AG04450 (cell line): ENCODE data around the gene UBE2R2. TPM values are rescaled to one million over a fixed set of nuclear protein-coding genes. Genes with fewer than 3 reads are reported as not detected.
"Not testable (repeated sequence)": the region's sequence is repeated elsewhere in the genome, so short reads cannot be mapped to it uniquely, and the experiment has no call there.

Source experiments
- CTCF ChIA-PET: fragments of 300-600, 350-600 bp; formaldehyde crosslinking; extraction: SDS; loops from one replicate; lab custom pipeline; 2022; ENCODE audit warnings: antibody characterized with exemption, inconsistent platforms; lab: Charles Lee
- POLR2A ChIA-PET: fragments of 350-600 bp; formaldehyde crosslinking; extraction: SDS; loops from one replicate; lab custom pipeline; 2021; ENCODE audit warnings: antibody characterized with exemption, inconsistent platforms; lab: Yijun Ruan, JAX
- DNase-seq: peaks from one replicate; pipeline ENCODE4 v3.0.0-alpha.2; 2011; ENCODE audit warnings: low read depth, low spot score
- H3K27ac ChIP-seq: one replicate; pipeline ENCODE4 v1.5.1; 2012; ENCODE audit warnings: low read depth, low read length, control low read depth
- H3K27me3 ChIP-seq: one replicate; pipeline ENCODE4 v1.6.0; 2012; ENCODE audit warnings: low read length; ENCODE audit not compliant: control insufficient read depth, insufficient read depth
- H3K4me3 ChIP-seq: 2 replicates; pipeline ENCODE4 v1.5.1; 2011; ENCODE audit warnings: mild to moderate bottlenecking, low read depth, low read length, control low read depth
- H3K9me3 ChIP-seq: 2 replicates; pipeline ENCODE4 v1.5.1; 2012; ENCODE audit warnings: low read length; ENCODE audit not compliant: control insufficient read depth, insufficient read depth
- polyA plus RNA-seq: library from polyadenylated mRNA; depleted of rRNA; stranded (reverse); fragments of >200 nt; gene quantifications from 2 replicates; pipeline ENCODE4 v1.2.3, GENCODE V29; 2011; rRNA removed
- small RNA-seq: library from RNA; depleted of rRNA; stranded (forward); fragments of <200 nt; gene quantifications from one replicate; pipeline ENCODE3, GENCODE V24; 2012; ENCODE audit warnings: low read depth; ENCODE audit not compliant: insufficient read length
- TF ChIP-seq, protein P1 (sequence below): IDR thresholded peaks from 2 replicates; pipeline ENCODE4 v1.5.1; 2011; ENCODE audit warnings: low read depth, low read length, control low read depth, inconsistent platforms

The UBE2R2 gene
- polyA plus RNA-seq, 1 experiment: 42.2 TPM

DNA sequence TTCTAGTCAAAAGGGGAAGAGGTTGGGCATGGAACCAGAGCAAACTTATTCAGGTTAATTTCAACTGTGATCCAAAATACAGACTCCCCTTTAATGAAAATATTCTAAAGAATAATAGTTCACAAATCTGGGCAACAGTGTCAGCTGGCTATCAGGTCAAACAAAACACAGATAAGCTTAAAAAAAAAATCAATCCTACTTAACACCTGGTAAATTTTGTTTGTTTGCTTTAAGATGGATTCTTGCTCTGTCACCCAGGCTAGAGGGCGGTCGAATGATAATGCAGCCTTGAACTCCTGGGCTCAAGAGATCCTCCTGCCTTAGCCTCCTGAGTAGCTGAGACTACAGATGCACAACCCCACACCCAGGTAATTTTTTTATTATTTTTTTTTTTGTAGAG is 142.8 kb downstream of the UBE2R2 start:
- Histone ChIP-seq H3K27ac (no peak overlapping the region), H3K27me3 (no peaks in the 10 kb centered on the region), H3K9me3 (no peaks in the 10 kb centered on the region), H3K4me3 (no peak overlapping the region)
- ChIA-PET POLR2A (no interaction called here), CTCF (interaction anchor here (0.5 kb wide), 1 partner anchor 222 kb away, joined by 4 read pairs; no protein-coding TSS in a partner anchor)
- TF ChIP-seq, protein P1, sequence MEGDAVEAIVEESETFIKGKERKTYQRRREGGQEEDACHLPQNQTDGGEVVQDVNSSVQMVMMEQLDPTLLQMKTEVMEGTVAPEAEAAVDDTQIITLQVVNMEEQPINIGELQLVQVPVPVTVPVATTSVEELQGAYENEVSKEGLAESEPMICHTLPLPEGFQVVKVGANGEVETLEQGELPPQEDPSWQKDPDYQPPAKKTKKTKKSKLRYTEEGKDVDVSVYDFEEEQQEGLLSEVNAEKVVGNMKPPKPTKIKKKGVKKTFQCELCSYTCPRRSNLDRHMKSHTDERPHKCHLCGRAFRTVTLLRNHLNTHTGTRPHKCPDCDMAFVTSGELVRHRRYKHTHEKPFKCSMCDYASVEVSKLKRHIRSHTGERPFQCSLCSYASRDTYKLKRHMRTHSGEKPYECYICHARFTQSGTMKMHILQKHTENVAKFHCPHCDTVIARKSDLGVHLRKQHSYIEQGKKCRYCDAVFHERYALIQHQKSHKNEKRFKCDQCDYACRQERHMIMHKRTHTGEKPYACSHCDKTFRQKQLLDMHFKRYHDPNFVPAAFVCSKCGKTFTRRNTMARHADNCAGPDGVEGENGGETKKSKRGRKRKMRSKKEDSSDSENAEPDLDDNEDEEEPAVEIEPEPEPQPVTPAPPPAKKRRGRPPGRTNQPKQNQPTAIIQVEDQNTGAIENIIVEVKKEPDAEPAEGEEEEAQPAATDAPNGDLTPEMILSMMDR: no peak
- DNase-seq: no peak

DNA sequence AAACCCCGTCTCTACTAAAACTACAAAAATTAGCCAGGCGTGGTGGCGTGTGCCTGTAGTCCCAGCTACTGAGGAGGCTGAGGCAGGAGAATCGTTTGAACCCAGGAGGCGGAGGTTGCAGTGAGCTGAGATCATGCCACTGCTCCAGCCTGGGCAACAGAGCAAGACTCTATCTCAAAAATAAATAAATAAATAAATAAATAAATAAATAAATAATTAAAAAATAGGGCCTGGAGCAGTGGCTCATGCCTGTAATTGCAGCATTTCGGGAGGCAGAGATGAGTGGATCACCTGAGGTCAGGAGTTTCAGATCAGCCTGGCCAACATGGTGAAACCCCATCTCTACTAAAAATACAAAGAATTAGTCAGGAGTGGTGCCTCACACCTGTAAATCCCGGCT is 145.5 kb downstream of the UBE2R2 start:
- H3K27ac ChIP-seq, H3K9me3 ChIP-seq, POLR2A ChIA-PET, H3K4me3 ChIP-seq, DNase-seq, H3K27me3 ChIP-seq: not testable (repeated sequence)
- CTCF ChIA-PET: interaction anchor here (0.5 kb wide), 1 partner anchor 26 kb away, joined by 4 read pairs; no protein-coding TSS in a partner anchor

DNA sequence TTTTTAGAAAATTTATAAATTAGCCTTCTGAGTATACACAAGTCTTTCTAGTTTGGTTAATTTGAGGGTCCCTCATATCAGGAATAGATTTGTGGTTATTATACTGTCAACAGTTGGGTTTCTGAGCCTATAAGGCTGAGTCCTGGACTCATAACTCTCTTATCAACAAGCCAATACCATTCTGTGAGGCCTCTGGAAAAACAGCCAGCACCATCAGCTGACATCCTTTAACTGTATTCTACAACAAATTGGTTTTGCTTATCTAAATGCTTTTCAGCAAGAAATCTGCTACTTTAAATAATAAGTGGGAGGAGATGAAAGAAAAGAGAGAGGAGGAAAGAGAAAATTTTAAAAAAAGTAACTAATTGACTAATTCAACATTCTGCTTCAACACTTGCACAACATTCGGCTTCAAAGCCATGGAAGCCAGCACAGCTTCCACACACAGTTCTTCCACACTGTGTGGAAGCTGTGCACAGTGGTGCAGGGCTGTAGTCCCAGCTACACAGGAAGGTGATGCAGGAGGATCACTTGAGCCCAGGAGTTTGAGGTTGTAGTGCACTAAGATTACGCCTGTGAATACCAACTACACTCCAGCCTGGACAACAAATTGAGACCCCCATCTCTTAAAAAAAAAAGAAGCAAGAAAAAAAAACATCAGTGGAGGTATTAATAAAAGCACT is 147.3 kb downstream of the UBE2R2 start:
- TF ChIP-seq, protein P1: no peak
- Histone ChIP-seq H3K9me3 (no peaks in the 10 kb centered on the region), H3K27me3 (no peaks in the 10 kb centered on the region), H3K4me3 (no peak overlapping the region), H3K27ac (no peak overlapping the region)
- ChIA-PET CTCF (no interaction called here), POLR2A (no interaction called here)
- no peak for DNase-seq

Small RNAs within 50 kb of the gene (small RNA-seq; reads per million reads assigned to genes)
- gene RF00019 (not detected), gene RNU4ATAC11P (not detected), gene SNORD121A (12.6 reads per million, percentile 74 among the genes with 10 or more reads in this experiment), gene SNORD121B (not detected)

Other genes starting within 250 kb of the UBE2R2 start
- gene PRSS3, start 21.6 kb upstream of the UBE2R2 start, polyA plus RNA-seq: 0.64 and 0.81 TPM in 2 replicates
- gene UBAP2, start 231.7 kb downstream of the UBE2R2 start, polyA plus RNA-seq: 17.5 and 18.2 TPM in 2 replicates